H9 (cell line): ENCODE results near the gene MAP3K2. TPM values are rescaled to one million over a fixed set of nuclear protein-coding genes. Genes with fewer than 3 reads are reported as not detected.

Source experiments
- DNase-seq: peaks from one replicate; pipeline ENCODE4 v3.0.0-alpha.2; 2017
- H2AFZ ChIP-seq: one replicate; pipeline ENCODE4 v1.6.1; 2013; ENCODE audit warnings: mild to moderate bottlenecking, low read length, control low read depth, moderate library complexity
- H2AK5ac ChIP-seq: 2 replicates; pipeline ENCODE4 v1.6.1; 2013; ENCODE audit warnings: low read length, control low read depth, mixed read lengths; ENCODE audit not compliant: insufficient read length
- H2BK120ac ChIP-seq: one replicate; pipeline ENCODE4 v1.6.1; 2013; ENCODE audit warnings: low read depth, mild to moderate bottlenecking, low read length, control low read depth, inconsistent platforms; ENCODE audit not compliant: poor library complexity, severe bottlenecking
- H2BK12ac ChIP-seq: 2 replicates; pipeline ENCODE4 v1.6.1; 2013; ENCODE audit warnings: low read length, control low read depth, mixed read lengths, low read depth; ENCODE audit not compliant: insufficient read length
- H2BK15ac ChIP-seq: 2 replicates; pipeline ENCODE4 v1.6.1; 2013; ENCODE audit warnings: low read depth, low read length, control low read depth
- H2BK20ac ChIP-seq: one replicate; pipeline ENCODE4 v1.6.1; 2013; ENCODE audit warnings: low read depth, mild to moderate bottlenecking, low read length, control low read depth, inconsistent platforms; ENCODE audit not compliant: poor library complexity, severe bottlenecking
- H2BK5ac ChIP-seq: 2 replicates; pipeline ENCODE4 v1.6.1; 2013; ENCODE audit warnings: low read length, control low read depth, mixed read lengths; ENCODE audit not compliant: insufficient read length
- H3K14ac ChIP-seq: 2 replicates; pipeline ENCODE4 v1.6.1; 2013; ENCODE audit warnings: low read length, control low read depth; ENCODE audit not compliant: insufficient read depth
- H3K18ac ChIP-seq: 2 replicates; pipeline ENCODE4 v1.6.1; 2013; ENCODE audit warnings: low read depth, mild to moderate bottlenecking, mixed read lengths, low read length, control low read depth; ENCODE audit not compliant: insufficient read length
- H3K23ac ChIP-seq: 2 replicates; pipeline ENCODE4 v1.6.1; 2013; ENCODE audit warnings: low read length, control low read depth, mixed read lengths, low read depth; ENCODE audit not compliant: insufficient read length
- H3K23me2 ChIP-seq: 2 replicates; pipeline ENCODE4 v1.6.1; 2013; ENCODE audit warnings: low read depth, mild to moderate bottlenecking, mixed read lengths, low read length, control low read depth; ENCODE audit not compliant: insufficient read length, poor library complexity, severe bottlenecking
- H3K27ac ChIP-seq: 2 replicates; pipeline ENCODE4 v1.5.1; 2013; ENCODE audit warnings: low read length, control low read depth, mixed read lengths, low read depth; ENCODE audit not compliant: insufficient read length
- H3K27me3 ChIP-seq: 2 replicates; pipeline ENCODE4 v1.6.1; 2013; ENCODE audit warnings: low read length, control low read depth, inconsistent platforms; ENCODE audit not compliant: insufficient read depth
- H3K4ac ChIP-seq: 2 replicates; pipeline ENCODE4 v1.6.1; 2013; ENCODE audit warnings: low read depth, mild to moderate bottlenecking, control low read depth, inconsistent platforms, low read length, moderate library complexity
- H3K4me1 ChIP-seq: 2 replicates; pipeline ENCODE4 v1.6.1; 2013; ENCODE audit warnings: low read length, control low read depth, inconsistent platforms; ENCODE audit not compliant: insufficient read depth
- H3K4me2 ChIP-seq: 2 replicates; pipeline ENCODE4 v1.6.1; 2013; ENCODE audit warnings: low read length, control low read depth, mixed read lengths; ENCODE audit not compliant: insufficient read length, insufficient read depth
- H3K56ac ChIP-seq: 2 replicates; pipeline ENCODE4 v1.6.1; 2013; ENCODE audit warnings: low read depth, mild to moderate bottlenecking, mixed read lengths, low read length, control low read depth; ENCODE audit not compliant: insufficient read length
- H3K79me1 ChIP-seq: 2 replicates; pipeline ENCODE4 v1.6.1; 2013; ENCODE audit warnings: low read depth, mild to moderate bottlenecking, moderate library complexity, low read length, control low read depth, inconsistent platforms; ENCODE audit not compliant: insufficient read depth, poor library complexity, severe bottlenecking
- H3K79me2 ChIP-seq: 2 replicates; pipeline ENCODE4 v1.6.1; 2013; ENCODE audit warnings: low read length, control low read depth, inconsistent platforms; ENCODE audit not compliant: insufficient read depth
- H3K9ac ChIP-seq: 2 replicates; pipeline ENCODE4 v1.6.1; 2013; ENCODE audit warnings: low read length, control low read depth, mixed read lengths; ENCODE audit not compliant: insufficient read length; ENCODE audit errors: extremely low read depth
- H3K9me3 ChIP-seq: one replicate; pipeline ENCODE4 v1.6.1; 2013; ENCODE audit warnings: low read depth, low read length, inconsistent platforms; ENCODE audit not compliant: control insufficient read depth
- H3T11ph ChIP-seq: one replicate; pipeline ENCODE4 v1.6.1; 2013; ENCODE audit warnings: mild to moderate bottlenecking, low read length, control low read depth, inconsistent platforms
- H4K20me1 ChIP-seq: one replicate; pipeline ENCODE4 v1.6.1; 2013; ENCODE audit not compliant: control insufficient read depth, insufficient read length, insufficient read depth
- H4K5ac ChIP-seq: 2 replicates; pipeline ENCODE4 v1.6.1; 2013; ENCODE audit warnings: low read depth, mild to moderate bottlenecking, mixed read lengths, low read length, control low read depth; ENCODE audit not compliant: insufficient read length
- H4K8ac ChIP-seq: replicated peaks from 2 replicates; pipeline ENCODE4 v1.6.1; 2013; ENCODE audit warnings: low read length, control low read depth, mixed read lengths, low read depth; ENCODE audit not compliant: insufficient read length
- H4K91ac ChIP-seq: 2 replicates; pipeline ENCODE4 v1.6.1; 2013; ENCODE audit warnings: low read depth, mild to moderate bottlenecking, moderate library complexity, mixed read lengths, low read length, control low read depth; ENCODE audit not compliant: insufficient read length
- H3K27ac Mint-ChIP-seq, 3 experiments: 2 replicates in 2 of 3; 3 replicates in 1 of 3; pipeline ENCODE4 v1.8.0; 2020 to 2021; ENCODE audit warnings: mixed read lengths in 3 of 3, mild to moderate bottlenecking in 1 of 3, moderate library complexity in 1 of 3
- H3K27me3 Mint-ChIP-seq: 2 replicates; pipeline ENCODE4 v1.8.0; 2021; ENCODE audit warnings: low read depth, mild to moderate bottlenecking, moderate library complexity, mixed read lengths
- H3K36me3 Mint-ChIP-seq, 3 experiments: 2 replicates in 2 of 3; 3 replicates in 1 of 3; pipeline ENCODE4 v1.8.0; 2020 to 2021; ENCODE audit warnings: low read depth in 3 of 3, mixed read lengths in 3 of 3; ENCODE audit not compliant: insufficient read depth in 1 of 3
- H3K4me1 Mint-ChIP-seq, 2 experiments: 2 replicates each; pipeline ENCODE4 v1.8.0; 2020; ENCODE audit warnings: mixed read lengths in 2 of 2
- H3K4me3 Mint-ChIP-seq, 2 experiments: 2 replicates in 1 of 2; 3 replicates in 1 of 2; pipeline ENCODE4 v1.8.0; 2020 to 2021; ENCODE audit warnings: mild to moderate bottlenecking in 2 of 2, mixed read lengths in 2 of 2, moderate library complexity in 1 of 2
- H3K9me3 Mint-ChIP-seq, 2 experiments: 2 replicates in 1 of 2; 3 replicates in 1 of 2; pipeline ENCODE4 v1.8.0; 2020; ENCODE audit warnings: mild to moderate bottlenecking in 2 of 2, mixed read lengths in 2 of 2, moderate library complexity in 1 of 2
- WGBS: extraction: QIAGEN DNeasy Blood & Tissue Kit; methylation state at CpG from one replicate; pipeline ENCODE4 v1.1.7; 2013; ENCODE audit warnings: missing lambda C conversion rate, low lambda C conversion rate, mixed read lengths; ENCODE audit not compliant: insufficient read length; ENCODE audit errors: extremely low coverage; 5-methylcytosine and 5-hydroxymethylcytosine counted together
- total RNA-seq: library from RNA; stranded (reverse); gene quantifications from 2 replicates; pipeline ENCODE4 v1.2.1, GENCODE V29; 2021
- TF ChIP-seq, protein P1 (sequence below): fragments of 200-600 bp; sonication (generic); conservative IDR thresholded peaks from 3 replicates; pipeline ENCODE4 v1.8.0; 2021; ENCODE audit warnings: antibody characterized with exemption, mild to moderate bottlenecking

MAP3K2 gene
- total RNA-seq, 1 experiment from 2014 or later: 25.8 TPM

DNA sequence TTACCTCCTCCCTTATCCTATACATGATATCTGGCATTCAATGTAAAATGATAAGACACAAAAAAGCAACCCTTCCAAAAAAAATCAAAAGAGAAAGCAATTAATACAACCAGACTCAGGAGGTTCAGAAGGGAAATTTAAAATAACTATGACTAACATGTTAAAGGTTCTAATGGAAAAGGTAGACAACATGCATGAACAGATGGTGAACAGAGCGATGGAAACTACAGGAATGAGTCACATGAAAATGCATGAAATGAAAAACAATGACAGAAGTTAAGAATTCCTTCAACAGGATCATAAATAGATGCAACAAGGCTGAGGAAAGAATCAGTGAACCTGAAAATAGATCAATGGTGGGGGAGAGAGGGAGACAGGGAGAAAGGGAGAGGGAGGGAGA lies 67.7 kb downstream of the MAP3K2 start:
- Mint-ChIP-seq H3K4me1 (no peaks in the 10 kb centered on the region), H3K9me3 (no peaks in the 10 kb centered on the region), H3K36me3 (peaks cover 19 to 44% (median 39%) of the 10 kb centered on the region in 3 experiments), H3K27ac (no peak overlapping the region), H3K27me3 (no peaks in the 10 kb centered on the region), H3K4me3 (no peak overlapping the region)
- no peak overlapping the region for H3K27ac ChIP-seq
- no peaks in the 10 kb centered on the region for H3K27me3 ChIP-seq
- H2BK12ac ChIP-seq: no peak overlapping the region
- H4K20me1 ChIP-seq: no peaks in the 10 kb centered on the region
- no peaks in the 10 kb centered on the region for H3K4me1 ChIP-seq
- no peaks in the 10 kb centered on the region for H3K23me2 ChIP-seq
- TF ChIP-seq, protein P1, sequence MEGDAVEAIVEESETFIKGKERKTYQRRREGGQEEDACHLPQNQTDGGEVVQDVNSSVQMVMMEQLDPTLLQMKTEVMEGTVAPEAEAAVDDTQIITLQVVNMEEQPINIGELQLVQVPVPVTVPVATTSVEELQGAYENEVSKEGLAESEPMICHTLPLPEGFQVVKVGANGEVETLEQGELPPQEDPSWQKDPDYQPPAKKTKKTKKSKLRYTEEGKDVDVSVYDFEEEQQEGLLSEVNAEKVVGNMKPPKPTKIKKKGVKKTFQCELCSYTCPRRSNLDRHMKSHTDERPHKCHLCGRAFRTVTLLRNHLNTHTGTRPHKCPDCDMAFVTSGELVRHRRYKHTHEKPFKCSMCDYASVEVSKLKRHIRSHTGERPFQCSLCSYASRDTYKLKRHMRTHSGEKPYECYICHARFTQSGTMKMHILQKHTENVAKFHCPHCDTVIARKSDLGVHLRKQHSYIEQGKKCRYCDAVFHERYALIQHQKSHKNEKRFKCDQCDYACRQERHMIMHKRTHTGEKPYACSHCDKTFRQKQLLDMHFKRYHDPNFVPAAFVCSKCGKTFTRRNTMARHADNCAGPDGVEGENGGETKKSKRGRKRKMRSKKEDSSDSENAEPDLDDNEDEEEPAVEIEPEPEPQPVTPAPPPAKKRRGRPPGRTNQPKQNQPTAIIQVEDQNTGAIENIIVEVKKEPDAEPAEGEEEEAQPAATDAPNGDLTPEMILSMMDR: no peak
- no CpG with 5 or more reads among the region's 1 CpG for WGBS
- H3K18ac ChIP-seq: no peak overlapping the region
- H3K79me1 ChIP-seq: no peaks in the 10 kb centered on the region
- H3K56ac ChIP-seq: no peak overlapping the region
- no peak overlapping the region for H3K4ac ChIP-seq
- no peaks in the 10 kb centered on the region for H3K9me3 ChIP-seq
- no peaks in the 10 kb centered on the region for H3K79me2 ChIP-seq
- DNase-seq: no peak
- H2BK20ac ChIP-seq: no peak overlapping the region
- no peak overlapping the region for H4K91ac ChIP-seq
- no peak overlapping the region for H2BK5ac ChIP-seq
- no peak overlapping the region for H3T11ph ChIP-seq
- no peak overlapping the region for H3K4me2 ChIP-seq
- no peak overlapping the region for H2AK5ac ChIP-seq
- no peak overlapping the region for H4K5ac ChIP-seq
- H2BK120ac ChIP-seq: no peak overlapping the region
- H3K14ac ChIP-seq: no peak overlapping the region
- no peak overlapping the region for H2BK15ac ChIP-seq
- H3K23ac ChIP-seq: no peak overlapping the region
- no peak overlapping the region for H4K8ac ChIP-seq
- H2AFZ ChIP-seq: no peak overlapping the region
- H3K9ac ChIP-seq: no peak overlapping the region
